Measurements from ENCODE around the gene MRGPRD.

The MRGPRD gene

GRCh38 chr11:68956547-68957254 lies 24.1 kb downstream of the MRGPRD start:
- Histone ChIP-seq H3K9me3 (ENCODE audit: insufficient read depth, low read length, severe bottlenecking) (no peaks in the 10 kb centered on the region), H2AFZ (ENCODE audit: low read depth, low read length) (no peak overlapping the region), H3K27me3 (ENCODE audit: insufficient read depth, low read length, poor library complexity) (no peaks in the 10 kb centered on the region), H3K27ac (ENCODE audit: low read length) (no peak overlapping the region), H4K20me1 (ENCODE audit: insufficient read depth, low read length) (no peaks in the 10 kb centered on the region; the same call in 1 of the 2 replicates), H3K4me1 (ENCODE audit: insufficient read depth, low read length) (no peaks in the 10 kb centered on the region), H3K4me3 (ENCODE audit: low read depth in 1 of 2, low read length in 2 of 2) (no peak overlapping the region), H3K79me2 (ENCODE audit: insufficient read depth, low read length) (no peaks in the 10 kb centered on the region), H3K9ac (ENCODE audit: low read depth, low read length) (no peak overlapping the region), H3K36me3 (ENCODE audit: insufficient read depth, low read length) (no peaks in the 10 kb centered on the region), H3K4me2 (ENCODE audit: insufficient read depth, low read length) (no peak overlapping the region)
- TF ChIP-seq CTCF (IDR thresholded peaks at IDR 0.05; ENCODE audit: borderline replicate concordance, extremely low read depth, low read length, poor library complexity, severe bottlenecking) (no peak), EZH2 (IDR thresholded peaks at IDR 0.05; ENCODE audit: borderline replicate concordance, low read depth, low read length, severe bottlenecking) (no peak)
- no peak for ATAC-seq (ENCODE audit: insufficient read depth, low read depth)
- no peak for DNase-seq

GRCh38 chr11:68956142-68956541 lies 24.6 kb downstream of the MRGPRD start:
- TF ChIP-seq EZH2 (IDR thresholded peaks at IDR 0.05; ENCODE audit: borderline replicate concordance, low read depth, low read length, severe bottlenecking), result no peak
- no peak for TF ChIP-seq CTCF (IDR thresholded peaks at IDR 0.05; ENCODE audit: borderline replicate concordance, extremely low read depth, low read length, poor library complexity, severe bottlenecking)
- DNase-seq (no peak), ATAC-seq (ENCODE audit: insufficient read depth, low read depth) (no peak)
- no peaks in the 10 kb centered on the region for H3K79me2 ChIP-seq (ENCODE audit: insufficient read depth, low read length)
- no peaks in the 10 kb centered on the region; the same call in 1 of the 2 replicates for H4K20me1 ChIP-seq (ENCODE audit: insufficient read depth, low read length)
- H3K27me3 ChIP-seq (ENCODE audit: insufficient read depth, low read length, poor library complexity), result no peaks in the 10 kb centered on the region
- H3K27ac ChIP-seq (ENCODE audit: low read length), result no peak overlapping the region
- H2AFZ ChIP-seq (ENCODE audit: low read depth, low read length), result no peak overlapping the region
- no peaks in the 10 kb centered on the region for H3K9me3 ChIP-seq (ENCODE audit: insufficient read depth, low read length, severe bottlenecking)
- H3K4me2 ChIP-seq (ENCODE audit: insufficient read depth, low read length), result no peak overlapping the region
- H3K4me3 ChIP-seq (ENCODE audit: low read depth in 1 of 2, low read length in 2 of 2), result no peak overlapping the region
- H3K9ac ChIP-seq (ENCODE audit: low read depth, low read length), result no peak overlapping the region
- no peaks in the 10 kb centered on the region for H3K4me1 ChIP-seq (ENCODE audit: insufficient read depth, low read length)
- H3K36me3 ChIP-seq (ENCODE audit: insufficient read depth, low read length), result no peaks in the 10 kb centered on the region

GRCh38 chr11:68955607-68955958 lies 25.2 kb downstream of the MRGPRD start:
- no peak overlapping the region for H3K4me2 ChIP-seq (ENCODE audit: insufficient read depth, low read length)

More at GRCh38 chr11:68955607-68955958, 25.2 kb downstream of the MRGPRD start:
- Histone ChIP-seq H3K9ac (ENCODE audit: low read depth, low read length) (no peak overlapping the region), H3K79me2 (ENCODE audit: insufficient read depth, low read length) (no peaks in the 10 kb centered on the region), H3K4me3 (ENCODE audit: low read depth in 1 of 2, low read length in 2 of 2) (no peak overlapping the region), H3K4me1 (ENCODE audit: insufficient read depth, low read length) (no peaks in the 10 kb centered on the region), H4K20me1 (ENCODE audit: insufficient read depth, low read length) (no peaks in the 10 kb centered on the region; the same call in 1 of the 2 replicates), H3K9me3 (ENCODE audit: insufficient read depth, low read length, severe bottlenecking) (no peaks in the 10 kb centered on the region), H3K36me3 (ENCODE audit: insufficient read depth, low read length) (no peaks in the 10 kb centered on the region), H2AFZ (ENCODE audit: low read depth, low read length) (no peak overlapping the region), H3K27me3 (ENCODE audit: insufficient read depth, low read length, poor library complexity) (no peaks in the 10 kb centered on the region), H3K27ac (ENCODE audit: low read length) (no peak overlapping the region)
- DNase-seq (no peak), ATAC-seq (ENCODE audit: insufficient read depth, low read depth) (no peak)
- TF ChIP-seq EZH2 (IDR thresholded peaks at IDR 0.05; ENCODE audit: borderline replicate concordance, low read depth, low read length, severe bottlenecking) (no peak), CTCF (IDR thresholded peaks at IDR 0.05; ENCODE audit: borderline replicate concordance, extremely low read depth, low read length, poor library complexity, severe bottlenecking) (no peak)
